Upper lobe of right lung (tissue), 1 donor: ENCODE data around the gene RIMKLA. TPM values are rescaled to one million over a fixed set of nuclear protein-coding genes. Genes with fewer than 3 reads are reported as not detected.
A peak's percentile ranks its signal among the peaks of the same experiment; 100 is the strongest.

Experiments
- ATAC-seq: fragments of 200-7000 bp; cut with Tn5 transposase; one replicate; pipeline ENCODE4 v1.9.1; 2020; ENCODE audit warnings: mild to moderate bottlenecking, moderate library complexity
- DNase-seq: peaks from one replicate; pipeline ENCODE4 v3.0.0-alpha.2; 2020
- H3K27ac ChIP-seq: fragments of 200-600 bp; one replicate; pipeline ENCODE4 v1.8.0; 2022
- H3K27me3 ChIP-seq: fragments of 200-600 bp; one replicate; pipeline ENCODE4 v1.8.0; 2022; ENCODE audit warnings: mild to moderate bottlenecking
- H3K36me3 ChIP-seq: fragments of 200-600 bp; one replicate; pipeline ENCODE4 v1.8.0; 2022
- H3K4me1 ChIP-seq: fragments of 200-600 bp; one replicate; pipeline ENCODE4 v1.8.0; 2022
- H3K4me3 ChIP-seq: fragments of 200-600 bp; one replicate; pipeline ENCODE4 v1.8.0; 2022; ENCODE audit warnings: mild to moderate bottlenecking
- H3K9me3 ChIP-seq: fragments of 200-600 bp; one replicate; pipeline ENCODE4 v1.8.0; 2022
- CTCF ChIP-seq: fragments of 200-600 bp; IDR thresholded peaks from one replicate; pipeline ENCODE4 v1.8.0; 2022; ENCODE audit warnings: antibody characterized with exemption
- intact Hi-C: fragments of 100-400 bp; cut with DNase I; formaldehyde crosslinking; loops from one replicate; pipeline ENCODE4 v1.11.0; 2022
- total RNA-seq: library from RNA; stranded (reverse); fragmentation: NEBNext Ultra II Directional; extraction: Animal tissue kit (Norgen Biotek cat#: 25700); gene quantifications from one replicate; pipeline ENCODE4 v1.2.1, GENCODE V29; 2021
- donor health status: DM: no; HTN: yes; CAD: no; lungs with severe emphysema.

Gene RIMKLA
- total RNA-seq, 1 donor from 2014 or later = 10.4 TPM

- H3K9me3 ChIP-seq = no peaks in the 10 kb centered on the region
- H3K4me1 ChIP-seq = no peaks in the 10 kb centered on the region
- no peak overlapping the region for H3K4me3 ChIP-seq
- ATAC-seq (no peak), DNase-seq (no peak)
- H3K36me3 ChIP-seq = no peaks in the 10 kb centered on the region
- TF ChIP-seq CTCF = no peak
- intact Hi-C loops = no loop called here
- H3K27me3 ChIP-seq = no peaks in the 10 kb centered on the region
- no peak overlapping the region for H3K27ac ChIP-seq
These were observed 52.1 kb downstream of the RIMKLA start for GRCh38 chr1:42432714-42433113.

- intact Hi-C loops = no loop called here
These were observed 52.8 kb downstream of the RIMKLA start for GRCh38 chr1:42433369-42433768.

GRCh38 chr1:42434340-42434739, 53.7 kb downstream of the RIMKLA start:
- no peak for TF ChIP-seq CTCF
- H3K36me3 ChIP-seq = no peaks in the 10 kb centered on the region
- no peak overlapping the region for H3K4me3 ChIP-seq
- H3K27me3 ChIP-seq = no peaks in the 10 kb centered on the region
- intact Hi-C loops = no loop called here
- no peaks in the 10 kb centered on the region for H3K4me1 ChIP-seq
- no peak for DNase-seq
- ATAC-seq = no peak
- no peak overlapping the region for H3K27ac ChIP-seq
- no peaks in the 10 kb centered on the region for H3K9me3 ChIP-seq

More at GRCh38 chr1:42433369-42433768, 52.8 kb downstream of the RIMKLA start:
- ATAC-seq = no peak
- TF ChIP-seq CTCF = no peak
- no peaks in the 10 kb centered on the region for H3K36me3 ChIP-seq
- no peaks in the 10 kb centered on the region for H3K9me3 ChIP-seq
- no peaks in the 10 kb centered on the region for H3K27me3 ChIP-seq
- DNase-seq = no peak
- no peaks in the 10 kb centered on the region for H3K4me1 ChIP-seq
- no peak overlapping the region for H3K4me3 ChIP-seq
- no peak overlapping the region for H3K27ac ChIP-seq

GRCh38 chr1:42439940-42440339, 59.3 kb downstream of the RIMKLA start:
- H3K4me1 ChIP-seq = no peaks in the 10 kb centered on the region
- H3K36me3 ChIP-seq = no peaks in the 10 kb centered on the region
- H3K27me3 ChIP-seq = no peaks in the 10 kb centered on the region
- H3K9me3 ChIP-seq = no peaks in the 10 kb centered on the region
- DNase-seq (no peak), ATAC-seq (peak; percentile 64)
- H3K4me3 ChIP-seq = no peak overlapping the region
- H3K27ac ChIP-seq = no peak overlapping the region
- intact Hi-C loops = no loop called here
- TF ChIP-seq CTCF = no peak

- H3K4me1 ChIP-seq = no peaks in the 10 kb centered on the region
- H3K9me3 ChIP-seq = no peaks in the 10 kb centered on the region
- intact Hi-C loops = no loop called here
- H3K36me3 ChIP-seq = no peaks in the 10 kb centered on the region
- no peak for TF ChIP-seq CTCF
- no peaks in the 10 kb centered on the region for H3K27me3 ChIP-seq
- DNase-seq (no peak), ATAC-seq (peak; percentile 58)
- no peak overlapping the region for H3K4me3 ChIP-seq
- no peak overlapping the region for H3K27ac ChIP-seq
These were observed 62.1 kb downstream of the RIMKLA start for GRCh38 chr1:42442662-42443061.

GRCh38 chr1:42449256-42449655, 68.7 kb downstream of the RIMKLA start:
- no peak overlapping the region for H3K27ac ChIP-seq
- ATAC-seq (no peak), DNase-seq (no peak)
- H3K27me3 ChIP-seq = no peaks in the 10 kb centered on the region
- H3K4me3 ChIP-seq = no peak overlapping the region
- H3K36me3 ChIP-seq = no peaks in the 10 kb centered on the region
- H3K4me1 ChIP-seq = no peaks in the 10 kb centered on the region
- intact Hi-C loops = no loop called here
- H3K9me3 ChIP-seq = no peaks in the 10 kb centered on the region
- no peak for TF ChIP-seq CTCF
